GM12878 (cell line): ENCODE data around the gene SERINC5. TPM values are rescaled to one million over a fixed set of nuclear protein-coding genes. Genes with fewer than 3 reads are reported as not detected.

Source experiments
- ATF3 ChIP-seq: IDR thresholded peaks from 2 replicates; pipeline ENCODE4 v1.6.1; 2011; ENCODE audit warnings: low read depth, mild to moderate bottlenecking, low read length, moderate library complexity, borderline replicate concordance; ENCODE audit errors: extremely low read depth
- CBFB ChIP-seq: IDR thresholded peaks from 2 replicates; pipeline ENCODE4 v1.6.1; 2016; ENCODE audit warnings: antibody characterized with exemption, low read depth
- CBX3 ChIP-seq: fragments of 200-600 bp; sonication (generic); IDR thresholded peaks from 2 replicates; pipeline ENCODE4 v1.6.1; 2016; ENCODE audit warnings: low read depth, borderline replicate concordance
- CHD1 ChIP-seq: IDR thresholded peaks from 2 replicates; pipeline ENCODE4 v1.6.1; 2012; ENCODE audit warnings: low read depth, low read length, improper control_type of control experiment
- CHD2 ChIP-seq: IDR thresholded peaks from 2 replicates; pipeline ENCODE4 v1.6.1; 2011; ENCODE audit warnings: low read depth, low read length, improper control_type of control experiment, borderline replicate concordance
- DPF2 ChIP-seq: fragments of 450-650 bp; IDR thresholded peaks from 2 replicates; pipeline ENCODE4 v1.6.1; 2017; ENCODE audit warnings: mild to moderate bottlenecking
- EP300 ChIP-seq, 2 experiments: fragments of 150-350 bp in 1 of 2; IDR thresholded peaks; 2 replicates each; pipeline ENCODE4 v1.6.1; 2011 to 2012; ENCODE audit warnings: low read depth in 2 of 2, low read length in 2 of 2, borderline replicate concordance in 1 of 2, improper control_type of control experiment in 1 of 2, inconsistent platforms in 1 of 2; ENCODE audit not compliant: control insufficient read depth in 1 of 2
- ETV6 ChIP-seq, 2 experiments: fragments of 450-650 bp in 1 of 2; IDR thresholded peaks in 1 of 2; conservative IDR thresholded peaks in 1 of 2; 2 replicates each; pipeline ENCODE4 v1.6.1; 2014; ENCODE audit warnings: antibody characterized with exemption in 1 of 2, borderline replicate concordance in 1 of 2, low read depth in 1 of 2, mild to moderate bottlenecking in 1 of 2, moderate library complexity in 1 of 2
- IKZF1 ChIP-seq: fragments of 450-650 bp; conservative IDR thresholded peaks from 2 replicates; pipeline ENCODE4 v1.6.1; 2017; ENCODE audit warnings: antibody characterized with exemption, mild to moderate bottlenecking
- IKZF2 ChIP-seq, 2 experiments: fragments of 450-650 bp; IDR thresholded peaks; 2 replicates each; pipeline ENCODE4 v1.6.1; 2017; ENCODE audit warnings: mild to moderate bottlenecking in 2 of 2, moderate library complexity in 2 of 2
- JUNB ChIP-seq: IDR thresholded peaks from 2 replicates; pipeline ENCODE4 v1.6.1; 2016; ENCODE audit warnings: antibody characterized with exemption, mild to moderate bottlenecking
- MTA2 ChIP-seq: fragments of 450-650 bp; IDR thresholded peaks from 2 replicates; pipeline ENCODE4 v1.6.1; 2016; ENCODE audit warnings: low read depth, mild to moderate bottlenecking, moderate library complexity
- MYB ChIP-seq: fragments of 150-350 bp; IDR thresholded peaks from 2 replicates; pipeline ENCODE4 v1.6.1; 2014; ENCODE audit warnings: mild to moderate bottlenecking, low read depth, low read length, borderline replicate concordance
- NFXL1 ChIP-seq: fragments of 450-650 bp; IDR thresholded peaks from 2 replicates; pipeline ENCODE4 v1.6.1; 2017; ENCODE audit warnings: antibody characterized with exemption, mild to moderate bottlenecking, borderline replicate concordance
- NR2F1 ChIP-seq: fragments of 450-650 bp; conservative IDR thresholded peaks from 2 replicates; pipeline ENCODE4 v1.6.1; 2017; ENCODE audit warnings: mild to moderate bottlenecking
- RB1 ChIP-seq: fragments of 450-650 bp; formaldehyde crosslinking; IDR thresholded peaks from 2 replicates; pipeline ENCODE4 v1.6.1; 2017; ENCODE audit warnings: mild to moderate bottlenecking, borderline replicate concordance
- RFX5 ChIP-seq: IDR thresholded peaks from 2 replicates; pipeline ENCODE4 v1.6.1; 2011; ENCODE audit warnings: low read depth, low read length, improper control_type of control experiment
- SIX5 ChIP-seq: IDR thresholded peaks from 2 replicates; pipeline ENCODE4 v1.6.1; 2011; ENCODE audit warnings: mild to moderate bottlenecking, low read depth, low read length, moderate library complexity; ENCODE audit not compliant: severe bottlenecking
- TAF1 ChIP-seq: IDR thresholded peaks from 2 replicates; pipeline ENCODE4 v1.6.1; 2011; ENCODE audit warnings: mild to moderate bottlenecking, low read depth, low read length, borderline replicate concordance
- TBL1XR1 ChIP-seq: IDR thresholded peaks from 2 replicates; pipeline ENCODE4 v1.6.1; 2012; ENCODE audit warnings: low read depth, low read length, improper control_type of control experiment
- ZNF384 ChIP-seq: IDR thresholded peaks from 2 replicates; pipeline ENCODE4 v1.6.1; 2012; ENCODE audit warnings: low read depth, mild to moderate bottlenecking, low read length, improper control_type of control experiment, borderline replicate concordance
- polyA plus RNA-seq, 11 experiments: library from polyadenylated mRNA; depleted of rRNA in 4 of 11; unstranded in 6 of 11; stranded (reverse) in 5 of 11; fragments of >200 nt; fragmentation: Nextera tagmentation in 4 of 11; fragmentation: Illumina TruSeq in 1 of 11; extraction: Ambion mirVana in 4 of 11; extraction: Trizol in 1 of 11; gene quantifications; 1 replicate in 1 of 11; 2 replicates in 10 of 11; pipeline versions ENCODE4 v1.2.1 to v1.2.3, GENCODE V29; 2011 to 2016; ENCODE audit warnings: inconsistent platforms in 2 of 11, missing spikeins in 2 of 11, low read depth in 1 of 11
- total RNA-seq, 4 experiments: library from RNA; depleted of rRNA in 3 of 4; stranded (reverse); fragments of >200 nt in 3 of 4; fragmentation: Illumina TruSeq in 1 of 4; extraction: Trizol in 1 of 4; gene quantifications; 2 replicates each; pipeline versions ENCODE4 v1.2.1 to v1.2.3, GENCODE V29; 2013 to 2021
- TF ChIP-seq, protein P1 (sequence below): fragments of 450-650 bp; IDR thresholded peaks from 2 replicates; pipeline ENCODE4 v1.6.1; 2017; ENCODE audit warnings: mild to moderate bottlenecking, moderate library complexity
- TF ChIP-seq, protein P2 (sequence below): IDR thresholded peaks from 2 replicates; pipeline ENCODE4 v1.6.1; 2012; ENCODE audit warnings: mild to moderate bottlenecking, low read depth, low read length

SERINC5 gene
- total and polyA plus RNA-seq, 10 of the 15 experiments (the other 5 are each of a cell fraction or from before 2014, with no cell fraction given): 0.66 to 7.0 (median 2.8) TPM

DNA sequence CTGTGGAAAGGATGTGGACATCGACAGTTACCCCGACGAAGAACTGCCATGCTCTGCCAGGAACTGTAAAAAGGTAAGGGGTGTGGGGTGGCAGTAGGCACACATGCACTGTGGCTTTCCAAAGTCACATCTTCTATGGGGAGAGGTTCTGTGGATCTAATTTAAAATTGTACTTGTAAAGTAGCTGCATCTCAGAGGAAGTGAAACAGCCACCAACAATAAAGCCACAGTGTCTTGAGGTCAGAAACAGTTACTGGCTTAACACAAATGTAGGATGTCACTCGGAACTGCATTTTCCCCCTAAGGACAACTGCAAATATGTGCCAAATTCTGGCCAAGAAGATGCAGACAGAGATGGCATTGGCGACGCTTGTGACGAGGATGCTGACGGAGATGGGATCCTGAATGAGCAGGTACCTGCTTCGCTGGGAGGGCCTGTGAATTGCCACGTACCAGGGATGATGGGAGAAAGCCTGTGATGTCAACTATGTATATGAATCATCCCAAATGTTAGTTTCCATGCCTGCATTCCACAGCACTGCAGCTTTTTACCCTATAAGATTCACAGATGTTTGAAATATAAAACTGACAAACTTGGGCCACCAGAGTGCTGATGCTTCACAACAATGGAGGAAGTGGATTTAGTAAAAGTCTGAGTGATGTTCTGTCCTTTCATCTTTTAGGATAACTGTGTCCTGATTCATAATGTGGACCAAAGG, 185.4 kb downstream of the SERINC5 start (continued):
- TF ChIP-seq RFX5 (no peak), SIX5 (no peak), ATF3 (no peak), TAF1 (no peak), TBL1XR1 (no peak), ETV6 (conservative IDR thresholded peaks at IDR 0.05 in 1 of 2, IDR thresholded peaks at IDR 0.05 in 1 of 2; ENCODE audit: borderline replicate concordance in 1 of 2, low read depth in 1 of 2) (peak in 1 of 2 experiments; percentile 69; a peak in 1 of 4 replicates), ZNF384 (no peak), DPF2 (peak; percentile 67; the same call in 1 of the 2 replicates), NFXL1 (no peak), RB1 (no peak), CHD1 (no peak), CHD2 (no peak; the same call in 1 of the 2 replicates), JUNB (peak; percentile 21; the same call in 1 of the 2 replicates), IKZF1 (peak; percentile 86), CBFB (no peak), NR2F1 (peak; percentile 34; the same call in 1 of the 2 replicates), IKZF2 (IDR thresholded peaks at IDR 0.05) (peak; percentile 63 to 78; a peak in 3 of 4 replicates), EP300 (IDR thresholded peaks at IDR 0.05; ENCODE audit: borderline replicate concordance in 1 of 2, control insufficient read depth in 1 of 2, low read depth in 2 of 2, low read length in 2 of 2) (peak in 1 of 2 experiments; percentile 83; a peak in 1 of 4 replicates), MTA2 (peak; percentile 73), CBX3 (no peak), MYB (no peak)
- TF ChIP-seq, protein P1, sequence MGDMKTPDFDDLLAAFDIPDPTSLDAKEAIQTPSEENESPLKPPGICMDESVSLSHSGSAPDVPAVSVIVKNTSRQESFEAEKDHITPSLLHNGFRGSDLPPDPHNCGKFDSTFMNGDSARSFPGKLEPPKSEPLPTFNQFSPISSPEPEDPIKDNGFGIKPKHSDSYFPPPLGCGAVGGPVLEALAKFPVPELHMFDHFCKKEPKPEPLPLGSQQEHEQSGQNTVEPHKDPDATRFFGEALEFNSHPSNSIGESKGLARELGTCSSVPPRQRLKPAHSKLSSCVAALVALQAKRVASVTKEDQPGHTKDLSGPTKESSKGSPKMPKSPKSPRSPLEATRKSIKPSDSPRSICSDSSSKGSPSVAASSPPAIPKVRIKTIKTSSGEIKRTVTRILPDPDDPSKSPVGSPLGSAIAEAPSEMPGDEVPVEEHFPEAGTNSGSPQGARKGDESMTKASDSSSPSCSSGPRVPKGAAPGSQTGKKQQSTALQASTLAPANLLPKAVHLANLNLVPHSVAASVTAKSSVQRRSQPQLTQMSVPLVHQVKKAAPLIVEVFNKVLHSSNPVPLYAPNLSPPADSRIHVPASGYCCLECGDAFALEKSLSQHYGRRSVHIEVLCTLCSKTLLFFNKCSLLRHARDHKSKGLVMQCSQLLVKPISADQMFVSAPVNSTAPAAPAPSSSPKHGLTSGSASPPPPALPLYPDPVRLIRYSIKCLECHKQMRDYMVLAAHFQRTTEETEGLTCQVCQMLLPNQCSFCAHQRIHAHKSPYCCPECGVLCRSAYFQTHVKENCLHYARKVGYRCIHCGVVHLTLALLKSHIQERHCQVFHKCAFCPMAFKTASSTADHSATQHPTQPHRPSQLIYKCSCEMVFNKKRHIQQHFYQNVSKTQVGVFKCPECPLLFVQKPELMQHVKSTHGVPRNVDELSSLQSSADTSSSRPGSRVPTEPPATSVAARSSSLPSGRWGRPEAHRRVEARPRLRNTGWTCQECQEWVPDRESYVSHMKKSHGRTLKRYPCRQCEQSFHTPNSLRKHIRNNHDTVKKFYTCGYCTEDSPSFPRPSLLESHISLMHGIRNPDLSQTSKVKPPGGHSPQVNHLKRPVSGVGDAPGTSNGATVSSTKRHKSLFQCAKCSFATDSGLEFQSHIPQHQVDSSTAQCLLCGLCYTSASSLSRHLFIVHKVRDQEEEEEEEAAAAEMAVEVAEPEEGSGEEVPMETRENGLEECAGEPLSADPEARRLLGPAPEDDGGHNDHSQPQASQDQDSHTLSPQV: no peak
- TF ChIP-seq, protein P2, sequence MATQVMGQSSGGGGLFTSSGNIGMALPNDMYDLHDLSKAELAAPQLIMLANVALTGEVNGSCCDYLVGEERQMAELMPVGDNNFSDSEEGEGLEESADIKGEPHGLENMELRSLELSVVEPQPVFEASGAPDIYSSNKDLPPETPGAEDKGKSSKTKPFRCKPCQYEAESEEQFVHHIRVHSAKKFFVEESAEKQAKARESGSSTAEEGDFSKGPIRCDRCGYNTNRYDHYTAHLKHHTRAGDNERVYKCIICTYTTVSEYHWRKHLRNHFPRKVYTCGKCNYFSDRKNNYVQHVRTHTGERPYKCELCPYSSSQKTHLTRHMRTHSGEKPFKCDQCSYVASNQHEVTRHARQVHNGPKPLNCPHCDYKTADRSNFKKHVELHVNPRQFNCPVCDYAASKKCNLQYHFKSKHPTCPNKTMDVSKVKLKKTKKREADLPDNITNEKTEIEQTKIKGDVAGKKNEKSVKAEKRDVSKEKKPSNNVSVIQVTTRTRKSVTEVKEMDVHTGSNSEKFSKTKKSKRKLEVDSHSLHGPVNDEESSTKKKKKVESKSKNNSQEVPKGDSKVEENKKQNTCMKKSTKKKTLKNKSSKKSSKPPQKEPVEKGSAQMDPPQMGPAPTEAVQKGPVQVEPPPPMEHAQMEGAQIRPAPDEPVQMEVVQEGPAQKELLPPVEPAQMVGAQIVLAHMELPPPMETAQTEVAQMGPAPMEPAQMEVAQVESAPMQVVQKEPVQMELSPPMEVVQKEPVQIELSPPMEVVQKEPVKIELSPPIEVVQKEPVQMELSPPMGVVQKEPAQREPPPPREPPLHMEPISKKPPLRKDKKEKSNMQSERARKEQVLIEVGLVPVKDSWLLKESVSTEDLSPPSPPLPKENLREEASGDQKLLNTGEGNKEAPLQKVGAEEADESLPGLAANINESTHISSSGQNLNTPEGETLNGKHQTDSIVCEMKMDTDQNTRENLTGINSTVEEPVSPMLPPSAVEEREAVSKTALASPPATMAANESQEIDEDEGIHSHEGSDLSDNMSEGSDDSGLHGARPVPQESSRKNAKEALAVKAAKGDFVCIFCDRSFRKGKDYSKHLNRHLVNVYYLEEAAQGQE: no peak
